Liver (tissue), 3 donors: ENCODE measurements around the gene PWWP2B.

ENCODE experiments used
- GABPA ChIP-seq, 2 donors: IDR thresholded peaks in 1 of 2; conservative IDR thresholded peaks in 1 of 2; 2 replicates each; pipeline ENCODE4 v1.6.1; 2016; ENCODE audit warnings: antibody characterized with exemption in 2 of 2, mild to moderate bottlenecking in 1 of 2, moderate library complexity in 1 of 2
- TAF1 ChIP-seq: conservative IDR thresholded peaks from 2 replicates; pipeline ENCODE4 v1.6.1; 2016; ENCODE audit warnings: antibody characterized with exemption, mild to moderate bottlenecking
- TF ChIP-seq, protein P1 (sequence below): fragments of 150-350 bp; IDR thresholded peaks from 2 replicates; pipeline ENCODE4 v1.5.1; 2017; ENCODE audit warnings: improper control_type of control experiment, low read depth, low read length; ENCODE audit not compliant: missing input control
- TF ChIP-seq, protein P2 (sequence below): IDR thresholded peaks from 2 replicates; pipeline ENCODE4 v1.6.1; 2016; ENCODE audit warnings: antibody characterized with exemption
- TF ChIP-seq, protein P3 (sequence below): IDR thresholded peaks from 2 replicates; pipeline ENCODE4 v1.6.1; 2016; ENCODE audit warnings: antibody characterized with exemption
- donor health status: healthy.
- donor health status: healthy.

DNA sequence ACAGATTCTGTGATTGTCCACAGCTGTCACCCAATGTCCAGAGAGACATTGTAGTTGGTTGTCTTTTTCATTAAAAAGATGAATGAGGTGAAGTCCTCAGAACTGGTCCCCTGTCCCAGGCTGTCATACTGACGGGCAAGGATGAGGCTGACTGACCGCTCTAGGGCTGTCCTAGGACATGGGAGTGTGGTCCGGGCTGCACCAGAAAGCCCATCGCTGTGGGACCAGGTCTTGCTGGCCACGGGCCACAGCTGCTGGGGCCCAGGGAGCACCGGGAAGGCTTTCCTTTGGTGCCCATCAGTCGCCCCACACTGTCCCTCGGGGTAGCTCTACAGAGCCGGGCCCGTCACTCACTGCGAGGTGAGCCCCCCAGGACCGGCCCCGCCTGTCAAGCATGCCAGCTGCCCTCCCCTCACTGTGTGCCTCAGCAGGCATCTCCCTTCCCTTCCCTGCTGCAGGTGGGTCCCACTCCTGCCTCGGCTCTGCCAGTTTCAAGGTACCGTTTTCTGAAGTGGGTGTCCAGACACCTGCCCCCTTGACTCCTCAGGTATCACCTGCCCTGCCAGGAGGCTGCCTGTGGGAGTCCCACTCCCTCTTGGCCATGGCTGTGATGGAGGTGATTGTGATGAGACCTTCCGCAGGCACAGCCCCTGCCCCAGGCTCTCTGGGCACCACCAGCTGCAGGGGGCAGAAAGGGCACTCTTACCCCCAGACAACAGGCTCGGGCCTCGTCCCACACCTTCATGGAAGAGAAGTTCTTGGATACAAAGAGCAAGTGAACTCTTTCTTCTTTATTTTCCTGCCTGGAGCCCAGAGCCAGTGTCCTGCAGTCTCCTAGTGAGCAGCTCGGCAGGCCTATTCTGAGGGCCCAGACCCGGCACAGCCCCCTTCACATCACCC lies 43.3 kb upstream of the PWWP2B start:
- TF ChIP-seq, protein P1, sequence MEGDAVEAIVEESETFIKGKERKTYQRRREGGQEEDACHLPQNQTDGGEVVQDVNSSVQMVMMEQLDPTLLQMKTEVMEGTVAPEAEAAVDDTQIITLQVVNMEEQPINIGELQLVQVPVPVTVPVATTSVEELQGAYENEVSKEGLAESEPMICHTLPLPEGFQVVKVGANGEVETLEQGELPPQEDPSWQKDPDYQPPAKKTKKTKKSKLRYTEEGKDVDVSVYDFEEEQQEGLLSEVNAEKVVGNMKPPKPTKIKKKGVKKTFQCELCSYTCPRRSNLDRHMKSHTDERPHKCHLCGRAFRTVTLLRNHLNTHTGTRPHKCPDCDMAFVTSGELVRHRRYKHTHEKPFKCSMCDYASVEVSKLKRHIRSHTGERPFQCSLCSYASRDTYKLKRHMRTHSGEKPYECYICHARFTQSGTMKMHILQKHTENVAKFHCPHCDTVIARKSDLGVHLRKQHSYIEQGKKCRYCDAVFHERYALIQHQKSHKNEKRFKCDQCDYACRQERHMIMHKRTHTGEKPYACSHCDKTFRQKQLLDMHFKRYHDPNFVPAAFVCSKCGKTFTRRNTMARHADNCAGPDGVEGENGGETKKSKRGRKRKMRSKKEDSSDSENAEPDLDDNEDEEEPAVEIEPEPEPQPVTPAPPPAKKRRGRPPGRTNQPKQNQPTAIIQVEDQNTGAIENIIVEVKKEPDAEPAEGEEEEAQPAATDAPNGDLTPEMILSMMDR: no peak
- TF ChIP-seq, protein P2, sequence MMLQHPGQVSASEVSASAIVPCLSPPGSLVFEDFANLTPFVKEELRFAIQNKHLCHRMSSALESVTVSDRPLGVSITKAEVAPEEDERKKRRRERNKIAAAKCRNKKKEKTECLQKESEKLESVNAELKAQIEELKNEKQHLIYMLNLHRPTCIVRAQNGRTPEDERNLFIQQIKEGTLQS: no peak
- TF ChIP-seq, protein P3, sequence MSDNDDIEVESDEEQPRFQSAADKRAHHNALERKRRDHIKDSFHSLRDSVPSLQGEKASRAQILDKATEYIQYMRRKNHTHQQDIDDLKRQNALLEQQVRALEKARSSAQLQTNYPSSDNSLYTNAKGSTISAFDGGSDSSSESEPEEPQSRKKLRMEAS: no peak
- no peak for TF ChIP-seq TAF1
- TF ChIP-seq GABPA (IDR thresholded peaks at IDR 0.05 in 1 of 2, conservative IDR thresholded peaks at IDR 0.05 in 1 of 2): no peak
